ENCODE measurements around the gene GAS2L2. TPM values are rescaled to one million over a fixed set of nuclear protein-coding genes. Genes with fewer than 3 reads are reported as not detected.

GAS2L2 gene
- total RNA-seq, 1 donor from 2014 or later: 0.10 TPM

- Mint-ChIP-seq H3K9me3 (ENCODE audit: unreplicated experiment) (no peaks in the 10 kb centered on the region), H3K4me3 (ENCODE audit: unreplicated experiment) (no peak overlapping the region), H3K27ac (ENCODE audit: unreplicated experiment) (no peak overlapping the region), H3K4me1 (ENCODE audit: unreplicated experiment) (peaks cover 4% of the 10 kb centered on the region), H3K27me3 (ENCODE audit: unreplicated experiment) (peaks cover 10% of the 10 kb centered on the region), H3K36me3 (ENCODE audit: low read depth, unreplicated experiment) (no peaks in the 10 kb centered on the region)
- TF ChIP-seq CTCF (IDR thresholded peaks at IDR 0.05; ENCODE audit: unreplicated experiment): no peak
- no peak for DNase-seq (ENCODE audit: low spot score)
Observed at GRCh38 chr17:35748341-35748841, 4.6 kb downstream of the GAS2L2 start.

GRCh38 chr17:35747540-35748017 is 5.5 kb downstream of the GAS2L2 start:
- Mint-ChIP-seq H3K4me3 (ENCODE audit: unreplicated experiment) (no peak overlapping the region), H3K36me3 (ENCODE audit: low read depth, unreplicated experiment) (no peaks in the 10 kb centered on the region), H3K27me3 (ENCODE audit: unreplicated experiment) (peaks cover 8% of the 10 kb centered on the region), H3K9me3 (ENCODE audit: unreplicated experiment) (no peaks in the 10 kb centered on the region), H3K4me1 (ENCODE audit: unreplicated experiment) (peaks cover 4% of the 10 kb centered on the region), H3K27ac (ENCODE audit: unreplicated experiment) (no peak overlapping the region)
- peak; percentile 82 for DNase-seq (ENCODE audit: low spot score)
- peak; percentile 83 for TF ChIP-seq CTCF (IDR thresholded peaks at IDR 0.05; ENCODE audit: unreplicated experiment)

GRCh38 chr17:35745749-35746320 is 7.2 kb downstream of the GAS2L2 start:
- no peak overlapping the region for H3K4me3 Mint-ChIP-seq (ENCODE audit: unreplicated experiment)
- peaks cover 14% of the 10 kb centered on the region for H3K27me3 Mint-ChIP-seq (ENCODE audit: unreplicated experiment)
- no peaks in the 10 kb centered on the region for H3K36me3 Mint-ChIP-seq (ENCODE audit: low read depth, unreplicated experiment)
- H3K4me1 Mint-ChIP-seq (ENCODE audit: unreplicated experiment): peaks cover 8% of the 10 kb centered on the region
- no peak for DNase-seq (ENCODE audit: low spot score)
- TF ChIP-seq CTCF (IDR thresholded peaks at IDR 0.05; ENCODE audit: unreplicated experiment): no peak
- no peaks in the 10 kb centered on the region for H3K9me3 Mint-ChIP-seq (ENCODE audit: unreplicated experiment)
- H3K27ac Mint-ChIP-seq (ENCODE audit: unreplicated experiment): no peak overlapping the region

- Mint-ChIP-seq H3K4me3 (ENCODE audit: unreplicated experiment) (no peak overlapping the region), H3K4me1 (ENCODE audit: unreplicated experiment) (peaks cover 4% of the 10 kb centered on the region), H3K27me3 (ENCODE audit: unreplicated experiment) (peaks cover 14% of the 10 kb centered on the region), H3K36me3 (ENCODE audit: low read depth, unreplicated experiment) (no peaks in the 10 kb centered on the region), H3K27ac (ENCODE audit: unreplicated experiment) (no peak overlapping the region), H3K9me3 (ENCODE audit: unreplicated experiment) (no peaks in the 10 kb centered on the region)
- no peak for TF ChIP-seq CTCF (IDR thresholded peaks at IDR 0.05; ENCODE audit: unreplicated experiment)
- no peak for DNase-seq (ENCODE audit: low spot score)
Observed at GRCh38 chr17:35745246-35745645, 7.8 kb downstream of the GAS2L2 start.

GRCh38 chr17:35744830-35745229 is 8.2 kb downstream of the GAS2L2 start:
- DNase-seq (ENCODE audit: low spot score): no peak
- no peak for TF ChIP-seq CTCF (IDR thresholded peaks at IDR 0.05; ENCODE audit: unreplicated experiment)
- Mint-ChIP-seq H3K9me3 (ENCODE audit: unreplicated experiment) (no peaks in the 10 kb centered on the region), H3K27ac (ENCODE audit: unreplicated experiment) (no peak overlapping the region), H3K4me1 (ENCODE audit: unreplicated experiment) (peaks cover 4% of the 10 kb centered on the region), H3K36me3 (ENCODE audit: low read depth, unreplicated experiment) (no peaks in the 10 kb centered on the region), H3K4me3 (ENCODE audit: unreplicated experiment) (no peak overlapping the region), H3K27me3 (ENCODE audit: unreplicated experiment) (peaks cover 18% of the 10 kb centered on the region)
